Measurements from ENCODE around the gene INTS11. TPM values are rescaled to one million over a fixed set of nuclear protein-coding genes. Genes with fewer than 3 reads are reported as not detected.

The INTS11 gene
- total and polyA plus RNA-seq, 2 of the 8 experiments (the other 6 are each of a cell fraction or from before 2014, with no cell fraction given): 113 to 243 TPM

DNA sequence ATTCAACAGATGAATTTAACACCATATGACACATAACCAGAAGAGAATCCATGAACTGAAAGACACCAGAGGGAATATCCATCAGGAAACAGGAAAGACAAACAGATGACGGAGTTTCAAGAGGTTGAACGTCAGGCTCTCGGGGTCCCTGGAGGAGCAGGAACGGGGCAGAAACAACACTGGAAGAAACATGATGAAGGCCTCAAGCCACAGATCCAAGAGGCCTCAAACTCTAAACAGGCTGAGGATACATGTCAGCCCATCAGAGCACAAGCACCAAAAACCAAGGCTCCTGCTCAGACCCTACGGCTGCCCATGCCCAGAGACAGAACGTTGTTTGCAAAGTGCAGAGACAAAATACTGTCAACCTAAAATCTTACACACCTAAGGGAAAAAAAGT lies 7.0 kb downstream of the INTS11 start:
- Histone ChIP-seq H4K5ac (ENCODE audit: insufficient read length, low read depth, low read length) (no peak overlapping the region), H4K8ac (ENCODE audit: extremely low read depth, insufficient read depth, low read length) (no peak overlapping the region), H4K20me1 (replicated peaks in 1 of 2; ENCODE audit: control insufficient read depth in 1 of 2, insufficient read depth in 2 of 2, low read length in 2 of 2) (peaks cover 21 to 30% of the 10 kb centered on the region in 2 experiments), H2AFZ (ENCODE audit: low read length) (no peak overlapping the region), H3K27me3 (replicated peaks in 1 of 4; ENCODE audit: control insufficient read depth in 3 of 4, extremely low read depth in 1 of 4, insufficient read depth in 3 of 4, low read length in 3 of 4) (no peaks in the 10 kb centered on the region), H3K4me2 (ENCODE audit: insufficient read depth in 1 of 2, low read depth in 2 of 2, low read length in 2 of 2) (no peak overlapping the region), H4K91ac (replicated peaks; ENCODE audit: insufficient read length, low read length) (no peak overlapping the region), H3K9ac (replicated peaks in 1 of 4; ENCODE audit: extremely low read depth in 1 of 4, low read depth in 3 of 4, low read length in 3 of 4) (no peak overlapping the region), H3K79me1 (ENCODE audit: low read depth, low read length) (peaks cover 25% of the 10 kb centered on the region), H2BK5ac (ENCODE audit: low read depth, low read length) (no peak overlapping the region), H3K56ac (replicated peaks; ENCODE audit: insufficient read length, low read depth, low read length) (no peak overlapping the region), H2BK120ac (replicated peaks; ENCODE audit: low read depth, low read length) (no peak overlapping the region), H3K23me2 (ENCODE audit: low read depth, low read length) (no peaks in the 10 kb centered on the region), H3K4me1 (replicated peaks in 1 of 4; ENCODE audit: control insufficient read depth in 3 of 4, insufficient read depth in 4 of 4, low read length in 3 of 4) (peaks cover 0 to 11% (median 4%) of the 10 kb centered on the region in 4 experiments; a peak in 6 of 7 replicates), H3K18ac (ENCODE audit: extremely low read depth, low read length) (no peak overlapping the region), H2BK15ac (ENCODE audit: low read length) (no peak overlapping the region), H3K27ac (ENCODE audit: low read depth, low read length) (no peak overlapping the region), H2BK20ac (ENCODE audit: low read length) (no peak overlapping the region), H3K36me3 (ENCODE audit: control insufficient read depth in 2 of 4, insufficient read depth in 4 of 4, low read length in 3 of 4) (peaks cover 14 to 42% (median 29%) of the 10 kb centered on the region in 4 experiments), H3K79me2 (ENCODE audit: control insufficient read depth in 1 of 2, insufficient read depth in 2 of 2, low read length in 2 of 2) (peaks cover 5 to 35% of the 10 kb centered on the region in 2 experiments; a peak in 3 of 4 replicates), H3K23ac (ENCODE audit: insufficient read length) (no peak overlapping the region), H3K14ac (ENCODE audit: insufficient read length) (no peak overlapping the region), H3K4ac (replicated peaks; ENCODE audit: insufficient read length, low read depth, low read length) (no peak overlapping the region), H2AK5ac (ENCODE audit: low read depth, low read length) (no peak overlapping the region), H3K4me3 (ENCODE audit: extremely low read depth in 1 of 4, insufficient read depth in 2 of 4, low read depth in 3 of 4, low read length in 4 of 4) (no peak overlapping the region), H3K9me3 (ENCODE audit: insufficient read depth in 2 of 2, low read depth in 1 of 2, low read length in 1 of 2) (no peaks in the 10 kb centered on the region), H2BK12ac (ENCODE audit: low read depth, low read length) (no peak overlapping the region)
- ChIA-PET CTCF (ENCODE audit: partially characterized antibody) (interaction anchor here (0.7 to 1.1 kb wide), 4 partner anchors 17 to 375 kb away, joined by 3 to 4 read pairs (median 3); no protein-coding TSS in a partner anchor), POLR2A (ENCODE audit: partially characterized antibody) (interaction anchor here (0.7 to 10.1 kb wide), 7 partner anchors 8 to 81 kb away, joined by 3 to 134 read pairs (median 3); partner anchors contain the start of genes CCNL2 and TAS1R3)
- 96% methylated on average over 6 of the region's 6 CpGs; no CpG with 5 or more reads in 1 of the 2 experiments for WGBS, 2 experiments (ENCODE audit: extremely low coverage in 1 of 2, insufficient coverage in 1 of 2, insufficient read length in 1 of 2, insufficient replicate concordance in 2 of 2, low coverage in 1 of 2, low lambda C conversion rate in 2 of 2, missing lambda C conversion rate in 1 of 2)
- no peak for TF ChIP-seq EZH2 (IDR thresholded peaks at IDR 0.05; ENCODE audit: low read depth, low read length, severe bottlenecking)
- no peak for TF ChIP-seq POU5F1 (IDR thresholded peaks at IDR 0.05; ENCODE audit: low read depth, low read length)
- TF ChIP-seq CREB1 (IDR thresholded peaks at IDR 0.05): no peak
- TF ChIP-seq FOSL1 (IDR thresholded peaks at IDR 0.05; ENCODE audit: insufficient read depth, low read depth, low read length): no peak
- TF ChIP-seq KDM4A (IDR thresholded peaks at IDR 0.05; ENCODE audit: low read depth, low read length, severe bottlenecking): no peak
- no peak for DNase-seq (ENCODE audit: low read depth in 1 of 2, low spot score in 2 of 2)
- FAIRE-seq: no peak

Data from H1 (cell line).